NCI-H1105 treated with DMSO at 0.1 percent for 48 hours (cell line): ENCODE measurements around the gene STX18.
"Not testable (repeated sequence)": the region's sequence is repeated elsewhere in the genome, so short reads cannot be mapped to it uniquely, and the experiment has no call there.

Experiments used
- DNase-seq: peaks from one replicate; lab custom pipeline; 2025; lab: John Stamatoyannopoulos, UW

STX18 gene

GRCh38 chr4:4554234-4554633, 12.4 kb upstream of the STX18 start:
- DNase-seq = no peak

DNA sequence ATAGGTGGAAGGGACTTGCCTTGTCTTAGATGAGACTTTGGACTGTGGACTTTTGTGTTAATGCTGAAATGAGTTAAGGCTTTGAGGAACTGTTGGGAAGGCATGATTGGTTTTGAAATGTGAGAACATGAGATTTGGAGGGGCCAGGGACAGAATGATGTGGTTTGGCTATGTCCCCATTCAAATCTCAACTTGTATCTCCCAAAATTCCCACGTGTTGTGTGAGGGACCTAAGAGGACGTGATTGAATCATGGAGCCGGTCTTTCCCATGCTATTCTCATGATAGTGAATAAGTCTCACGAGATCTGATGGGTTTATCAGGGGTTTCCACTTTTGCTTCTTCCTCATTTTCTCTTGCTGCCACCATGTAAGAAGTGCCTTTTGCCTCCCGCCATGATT, 10.2 kb upstream of the STX18 start:
- DNase-seq = not testable (repeated sequence)

DNA sequence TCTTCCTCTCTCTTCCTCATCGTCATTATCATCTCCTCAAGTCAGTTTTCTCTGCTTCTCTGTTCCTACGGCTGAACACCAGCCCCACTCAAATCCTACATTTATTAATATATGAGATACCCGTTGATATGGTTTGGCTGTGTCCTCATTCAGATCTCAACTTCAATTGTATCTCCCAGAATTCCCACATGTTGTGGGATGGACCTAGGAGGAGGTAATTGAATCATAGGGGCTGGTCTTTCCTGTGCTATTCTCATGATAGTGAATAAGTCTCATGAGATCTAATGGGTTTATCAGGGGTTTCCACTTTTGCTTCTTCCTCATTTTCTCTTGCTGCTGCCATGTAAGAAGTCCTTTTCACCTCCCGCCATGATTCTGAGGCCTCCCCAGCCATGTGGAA, 8.3 kb upstream of the STX18 start:
- DNase-seq = not testable (repeated sequence)

DNA sequence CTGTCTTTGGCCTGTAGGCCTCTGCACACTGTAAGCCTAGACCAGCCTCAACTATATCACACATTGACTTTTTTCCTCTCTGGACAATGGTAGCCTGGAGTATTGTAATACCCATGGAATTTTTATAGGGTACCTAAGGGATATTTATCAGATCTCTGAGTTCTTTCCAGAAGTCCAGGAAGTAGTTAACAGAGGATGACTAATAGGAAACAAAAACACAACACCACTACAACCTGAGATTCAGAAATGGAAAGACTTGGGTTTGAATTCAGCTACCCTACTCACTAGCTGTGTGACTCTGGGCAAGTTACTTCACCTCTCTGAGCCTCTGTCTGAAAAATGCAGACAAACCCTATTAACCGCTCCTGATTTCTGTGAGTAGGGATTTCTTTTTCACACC, 7.7 kb upstream of the STX18 start:
- no peak for DNase-seq

DNA sequence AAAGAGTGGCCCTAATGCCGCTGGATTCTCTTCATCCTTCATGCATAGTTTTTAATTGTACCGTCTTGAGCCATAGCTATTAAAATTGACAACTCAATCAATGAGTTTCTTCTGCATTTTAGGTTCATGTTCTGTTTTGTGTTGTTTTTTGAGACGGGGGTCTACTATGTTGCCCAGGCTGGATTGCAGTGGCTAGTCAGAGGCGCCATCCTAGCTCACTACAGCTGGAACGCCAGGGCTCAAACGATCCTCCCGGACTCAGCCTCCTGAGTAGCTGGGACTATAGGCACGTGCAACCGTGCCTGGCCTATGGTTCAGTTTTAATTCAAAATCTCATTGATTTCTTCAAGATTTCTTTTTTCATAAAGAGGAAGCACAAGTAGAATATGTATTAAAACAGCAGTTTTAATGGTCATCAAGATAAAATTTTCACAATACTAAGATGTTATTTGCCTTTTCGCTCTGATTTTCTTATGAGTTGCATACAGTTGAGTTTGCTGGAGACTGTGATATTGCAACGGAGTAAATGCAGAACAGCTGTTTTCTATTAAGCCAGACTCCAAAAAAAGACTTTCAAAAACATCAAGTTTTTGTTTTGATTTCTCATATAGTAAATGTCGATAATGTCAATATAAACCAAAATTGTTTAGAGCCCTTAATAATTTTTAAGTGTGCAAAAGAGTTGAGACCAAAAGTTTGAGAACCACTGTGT, 1.1 kb upstream of the STX18 start:
- no peak for DNase-seq

DNA sequence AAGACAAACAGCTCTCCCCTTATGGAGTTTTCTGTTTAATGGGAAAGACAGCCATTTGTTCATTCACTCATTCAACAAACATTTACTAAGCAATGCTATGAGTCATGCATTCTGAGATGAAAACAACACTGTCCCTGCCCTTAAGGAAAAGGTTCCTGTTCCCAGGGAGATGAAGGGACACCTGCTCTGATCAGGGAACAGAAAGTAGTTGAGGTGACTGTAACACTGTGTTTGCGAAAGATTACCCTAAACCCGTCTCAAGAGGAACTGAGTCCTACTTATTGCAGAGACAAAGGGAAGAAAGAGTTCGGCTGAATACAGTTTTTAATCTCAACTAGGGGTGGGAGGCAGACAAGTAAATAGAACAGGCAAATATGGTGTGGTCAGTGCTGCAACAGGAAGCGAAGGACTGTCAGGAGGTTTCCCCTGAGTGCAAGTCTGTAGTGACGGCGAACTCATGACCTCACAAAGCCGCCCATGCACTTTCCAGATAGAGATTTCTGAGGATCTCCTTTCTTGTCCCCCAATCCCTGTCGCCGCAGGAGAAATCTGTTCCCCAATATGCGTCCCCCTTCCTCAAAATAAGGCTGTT, 712 bp downstream of the STX18 start:
- DNase-seq = no peak

- DNase-seq = no peak
Observed at GRCh38 chr4:4539481-4539880, 2.4 kb downstream of the STX18 start.

GRCh38 chr4:4535590-4535989, 6.3 kb downstream of the STX18 start:
- DNase-seq = no peak

- DNase-seq = no peak
Observed at GRCh38 chr4:4534515-4535145, 7.2 kb downstream of the STX18 start.

DNA sequence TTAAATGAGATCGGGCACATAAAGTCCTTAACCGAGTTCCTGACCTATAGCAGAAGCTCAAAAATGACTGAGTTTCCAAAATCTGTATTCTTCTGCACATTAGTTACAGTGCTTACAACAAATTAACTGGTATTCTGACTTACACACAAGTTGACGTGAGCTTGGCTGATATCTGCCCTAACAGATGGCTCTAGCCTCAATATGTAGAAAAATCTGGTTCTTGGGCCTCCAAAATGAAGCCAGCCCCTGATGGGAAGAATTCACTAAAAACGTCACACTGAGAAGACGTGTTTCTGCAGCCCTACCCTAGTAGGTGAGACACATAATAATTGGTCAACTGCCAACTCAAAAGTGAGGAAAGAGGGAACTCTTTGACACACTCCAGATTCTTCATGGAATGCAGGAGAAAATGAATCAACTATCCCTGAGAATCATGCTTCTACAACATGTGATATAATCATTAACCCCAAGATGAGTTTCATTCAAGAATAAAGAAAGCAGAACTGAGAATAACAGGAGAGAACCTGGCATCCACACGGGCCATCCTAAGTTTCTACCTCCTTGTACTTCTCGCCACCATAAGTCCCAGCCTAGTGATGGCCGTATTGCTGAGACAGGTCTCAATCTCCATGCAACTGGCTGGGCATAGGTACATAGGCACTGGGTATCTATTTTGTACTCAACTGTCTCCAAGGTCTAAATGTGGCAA, 8.2 kb downstream of the STX18 start:
- DNase-seq = no peak

DNA sequence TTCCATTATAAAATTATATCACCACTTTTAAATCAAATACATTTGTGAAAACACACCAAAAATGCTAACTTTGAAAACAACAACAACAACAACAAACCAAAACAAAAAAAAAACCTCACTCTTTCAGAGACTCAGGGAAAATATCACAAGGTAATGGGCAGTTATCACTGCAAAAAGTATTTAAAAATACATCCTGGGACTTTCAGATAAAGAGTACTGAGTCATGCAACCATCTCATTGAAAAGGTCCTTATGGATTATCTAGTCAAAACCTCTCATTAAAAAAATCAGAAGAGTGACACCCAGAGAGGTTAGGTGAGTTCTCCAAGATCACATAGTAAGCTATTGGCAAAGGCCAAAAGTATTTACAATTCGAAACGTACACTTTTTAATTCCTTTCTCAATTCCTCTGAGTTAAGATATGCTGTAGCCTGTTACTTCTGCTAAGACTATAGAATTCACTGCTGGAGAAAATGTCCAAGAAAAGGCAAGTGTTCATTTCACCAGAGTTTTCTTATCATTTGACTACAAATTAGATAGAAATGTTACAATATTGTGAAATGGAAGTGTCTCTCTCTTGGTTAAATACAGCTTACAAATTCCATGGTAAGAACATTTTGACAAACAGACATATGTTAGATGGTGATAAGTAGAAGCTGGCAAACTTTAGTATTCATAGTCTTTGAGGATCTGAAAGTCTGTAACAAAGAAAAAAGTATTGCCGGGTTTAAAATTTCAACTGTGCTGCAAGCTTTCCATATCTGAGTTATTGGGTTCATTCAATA, 9.3 kb downstream of the STX18 start:
- DNase-seq = no peak

GRCh38 chr4:4529392-4529791, 12.5 kb downstream of the STX18 start:
- no peak for DNase-seq

DNA sequence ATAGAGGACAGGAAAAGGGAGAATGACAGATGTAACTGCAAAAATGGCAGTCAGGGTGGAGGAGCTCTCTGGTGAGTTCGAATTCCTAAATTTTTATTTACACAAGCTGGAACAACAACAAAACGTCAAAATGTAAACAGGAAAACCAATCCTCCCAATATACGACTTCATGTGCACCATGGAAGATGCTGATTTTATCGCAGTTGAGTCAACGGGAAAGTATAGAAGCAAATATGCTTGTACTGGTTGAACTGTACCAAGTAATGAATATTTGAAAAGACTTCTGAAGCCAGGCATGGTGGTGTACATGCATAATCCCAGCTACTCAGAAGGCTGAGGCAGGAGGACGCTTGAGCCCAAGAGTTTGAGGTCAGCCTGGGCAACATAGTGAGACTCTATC, 15.4 kb downstream of the STX18 start:
- no peak for DNase-seq

- no peak for DNase-seq
Observed at GRCh38 chr4:4524364-4524763, 17.5 kb downstream of the STX18 start.

GRCh38 chr4:4521731-4522130, 20.1 kb downstream of the STX18 start:
- no peak for DNase-seq

DNA sequence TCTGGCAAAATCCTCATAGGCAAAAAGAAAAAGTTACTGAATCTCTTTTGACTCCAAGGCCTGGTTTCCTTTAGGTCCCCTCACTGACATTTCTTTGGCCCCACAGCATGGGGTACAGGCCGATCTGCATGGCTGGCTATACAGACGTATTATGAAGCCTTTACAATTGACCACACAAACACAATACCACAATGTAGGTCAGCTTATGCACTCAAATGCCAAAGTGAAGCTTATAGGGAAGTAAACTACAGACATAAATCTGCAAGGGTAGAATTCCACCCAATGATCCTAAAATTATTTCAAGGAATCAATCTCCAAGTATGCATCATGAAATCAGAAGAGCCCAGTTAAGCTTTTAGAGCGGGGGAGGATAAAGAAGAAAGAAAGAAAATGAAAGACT, 20.7 kb downstream of the STX18 start:
- no peak for DNase-seq

GRCh38 chr4:4519297-4519894, 22.5 kb downstream of the STX18 start:
- DNase-seq = peak; percentile 1

DNA sequence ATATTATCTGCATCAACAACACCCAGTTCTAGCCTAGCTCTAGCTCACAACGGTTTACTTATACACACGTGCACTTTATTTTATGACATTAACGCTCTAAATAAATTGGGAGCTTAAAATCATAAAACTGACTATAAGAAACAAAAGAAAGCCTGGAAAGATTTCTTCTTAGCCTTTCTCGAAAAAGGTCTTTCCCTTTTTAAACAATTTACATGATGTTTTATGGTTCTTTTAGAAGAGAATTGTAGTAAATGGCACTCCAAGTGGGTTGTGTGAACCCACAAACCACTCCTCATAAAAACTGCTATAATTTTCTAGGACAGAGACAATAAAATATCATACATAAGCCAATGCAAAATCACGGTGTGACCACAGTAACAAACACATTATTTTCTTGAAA, 23.1 kb downstream of the STX18 start:
- no peak for DNase-seq

DNA sequence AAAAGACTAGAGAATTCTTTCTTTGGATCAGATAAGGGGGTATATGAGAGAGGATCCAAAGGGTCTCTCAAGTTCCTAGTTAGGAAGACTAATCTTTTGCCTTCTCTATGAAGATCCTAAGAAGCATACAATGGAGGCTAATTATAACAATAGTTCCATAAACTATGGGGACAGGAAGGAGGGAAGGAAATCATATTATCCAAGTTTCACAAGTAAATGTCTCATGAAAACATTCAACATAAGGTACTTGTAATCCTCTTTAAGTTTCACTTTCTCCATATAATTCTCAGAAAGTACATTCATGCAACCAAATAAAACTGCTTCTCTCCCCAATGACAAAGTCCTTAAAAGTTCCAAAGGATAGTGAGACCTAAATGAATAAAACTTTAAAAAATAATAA, 27.1 kb downstream of the STX18 start:
- DNase-seq = no peak

GRCh38 chr4:4512282-4512681, 29.6 kb downstream of the STX18 start:
- DNase-seq = no peak

DNA sequence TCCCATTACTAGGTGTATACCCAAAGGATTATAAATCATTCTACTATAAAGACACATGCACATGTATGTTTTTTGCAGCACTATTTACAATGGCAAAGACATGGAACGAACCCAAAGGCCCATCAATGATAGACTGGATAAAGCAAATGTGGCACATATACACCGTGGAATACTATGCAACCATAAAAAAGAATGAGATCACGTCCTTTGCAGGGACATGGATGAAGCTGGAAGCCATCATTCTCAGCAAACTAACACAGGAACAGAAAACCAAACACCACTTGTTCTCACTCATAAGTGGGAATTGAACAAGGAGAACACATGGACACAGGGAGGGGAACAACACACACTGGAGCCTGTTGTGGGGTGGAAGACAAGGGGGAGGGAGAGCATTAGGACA, 31.2 kb downstream of the STX18 start:
- not testable (repeated sequence) for DNase-seq

DNA sequence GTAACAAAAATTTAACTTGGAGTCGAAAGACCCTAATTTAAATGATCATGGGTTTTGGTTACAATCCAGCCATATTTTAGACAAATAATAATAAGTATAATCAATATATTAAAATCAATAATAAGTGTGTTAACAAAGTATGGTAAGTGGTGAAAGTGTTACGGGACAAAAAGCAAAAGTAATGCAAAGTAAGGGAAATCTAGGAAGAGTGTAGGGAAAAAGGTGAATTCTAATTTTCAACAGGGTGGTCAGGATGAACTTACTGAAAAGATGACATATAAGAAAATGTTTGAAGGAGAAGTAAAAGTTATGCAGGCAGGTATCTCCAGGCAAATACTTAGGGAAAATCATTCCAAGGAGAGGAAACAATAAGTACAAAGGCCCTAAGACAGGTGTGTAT, 32.3 kb downstream of the STX18 start:
- no peak for DNase-seq
